SH-SY5Y (cell line): ENCODE data around the gene MSH5.

Experiments used
- GATA2 ChIP-seq: IDR thresholded peaks from 2 replicates; pipeline ENCODE4 v1.6.1; 2011; ENCODE audit warnings: mild to moderate bottlenecking, low read depth, low read length
- GATA3 ChIP-seq: IDR thresholded peaks from 2 replicates; pipeline ENCODE4 v1.6.1; 2011; ENCODE audit warnings: low read depth, mild to moderate bottlenecking, low read length, moderate library complexity

DNA sequence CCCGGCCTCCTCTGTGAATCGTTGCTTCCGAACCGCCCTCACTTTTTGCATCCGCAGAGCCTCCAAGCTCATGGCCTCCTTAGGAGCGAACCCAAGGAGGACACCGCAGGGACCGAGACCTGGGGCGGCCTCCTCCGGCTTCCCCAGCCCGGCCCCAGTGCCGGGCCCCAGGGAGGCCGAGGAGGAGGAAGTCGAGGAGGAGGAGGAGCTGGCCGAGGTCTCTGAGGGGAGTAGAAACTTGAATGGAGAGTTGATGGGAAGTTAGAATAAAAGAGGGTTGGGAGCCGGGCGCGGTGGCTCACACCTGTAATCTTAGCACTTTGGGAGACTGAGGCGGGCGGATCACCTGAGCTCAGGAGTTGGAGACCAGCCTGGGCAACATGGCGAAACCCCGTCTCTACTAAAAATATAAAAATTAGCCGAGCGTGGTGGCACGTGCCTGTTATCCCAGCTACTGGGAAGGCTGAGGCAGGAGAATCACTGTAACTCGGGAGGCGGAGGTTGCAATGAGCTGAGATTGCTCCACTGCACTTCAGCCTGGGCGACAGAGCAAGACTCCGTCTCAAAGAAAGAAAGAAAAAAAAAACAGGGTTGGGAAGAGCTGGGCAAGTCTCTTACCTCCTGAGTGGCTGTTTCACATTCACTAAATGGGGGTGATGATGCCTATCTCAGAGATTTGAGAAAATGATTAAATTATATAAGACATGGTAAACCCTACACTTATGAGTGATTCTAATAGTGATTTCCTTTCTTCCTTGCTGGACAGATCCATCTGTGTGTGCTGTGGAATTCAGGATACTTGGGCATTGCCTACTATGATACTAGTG, 805 bp downstream of the MSH5 start:
- no peak for TF ChIP-seq GATA3
- TF ChIP-seq GATA2 = no peak
